EL (cell line): ENCODE measurements around the gene VLDLR.
A peak's percentile ranks its signal among the peaks of the same experiment; 100 is the strongest.

Experiments used
- DNase-seq: peaks from one replicate; pipeline ENCODE4 v3.0.0-alpha.2; 2016

The VLDLR gene

DNA sequence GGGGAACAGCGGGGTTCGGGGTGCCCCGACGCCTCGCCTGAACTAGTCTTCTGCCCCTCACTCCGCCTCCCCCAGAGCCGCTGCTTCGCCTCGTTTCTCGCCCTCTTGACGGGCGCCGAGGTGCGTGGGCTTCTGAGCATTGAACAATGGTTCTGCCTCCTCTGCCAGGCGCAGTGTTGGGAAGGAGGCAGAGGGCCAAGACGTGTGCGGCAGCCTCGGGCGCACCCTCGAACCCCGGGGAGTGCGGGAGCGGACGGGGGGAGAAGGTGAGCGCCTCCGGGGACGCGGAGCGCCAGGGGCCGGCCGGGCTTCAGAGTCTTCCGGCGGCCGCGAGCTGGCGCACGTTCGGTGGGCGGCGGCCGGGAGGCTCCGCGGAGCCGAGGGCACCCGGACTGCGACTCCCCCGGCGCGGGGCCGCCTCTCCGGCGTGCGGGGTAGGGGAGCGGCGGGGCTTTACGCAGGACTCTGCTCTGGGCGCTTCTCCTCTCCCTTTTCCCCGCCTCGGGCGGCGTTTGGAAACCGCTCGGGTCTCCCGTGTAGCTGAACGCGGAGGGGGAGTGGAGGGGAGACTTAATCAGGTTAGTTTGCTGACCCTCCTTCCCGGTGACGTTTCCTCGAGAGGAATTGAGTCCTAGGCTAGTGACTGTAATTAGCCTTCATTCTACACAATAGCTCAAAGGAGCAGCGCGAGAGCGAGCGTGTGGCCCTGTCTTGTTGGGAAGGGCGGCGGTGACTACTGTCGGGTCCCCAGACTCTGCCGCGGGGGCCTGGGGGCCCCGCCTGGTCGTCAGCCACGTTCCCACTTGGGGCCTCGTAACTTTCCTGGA lies 1.1 kb downstream of the VLDLR start:
- DNase-seq: peak; percentile 43

DNA sequence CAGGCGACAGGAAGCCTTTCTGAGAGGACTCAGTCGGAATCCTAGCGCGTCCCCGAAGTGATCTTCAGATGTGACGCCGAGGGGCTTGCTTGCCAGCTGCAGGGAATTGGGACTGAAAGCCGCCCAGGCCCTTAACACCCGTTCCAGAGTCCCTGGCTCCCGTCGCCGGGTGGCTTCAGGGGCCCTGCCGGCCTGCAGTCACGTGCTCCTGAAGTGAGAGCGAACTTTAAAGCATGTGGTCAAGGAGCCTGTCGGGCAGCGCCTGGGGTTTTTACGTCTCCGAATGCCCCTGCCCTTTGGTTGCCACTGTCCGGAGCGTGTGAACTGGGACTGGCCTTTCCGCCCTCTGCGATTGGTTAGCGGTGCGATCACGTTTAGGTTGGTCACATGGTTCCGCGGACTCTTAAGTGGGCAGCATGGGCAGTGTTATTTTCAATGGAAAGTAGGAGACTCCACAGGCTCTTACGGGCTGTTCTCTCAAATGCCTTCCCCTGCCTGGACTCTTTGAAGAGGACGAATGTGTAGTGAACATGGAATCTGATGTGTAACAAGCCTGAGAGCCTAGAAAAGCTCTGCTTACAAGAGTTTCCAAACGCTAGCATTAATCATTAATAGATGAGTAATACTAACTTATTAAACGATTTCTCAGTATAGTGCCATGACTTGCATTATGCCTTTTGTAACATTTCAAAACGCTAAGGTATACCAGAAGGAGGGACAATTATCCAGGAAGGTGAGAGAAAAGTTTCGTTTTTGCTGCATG lies 1.9 kb downstream of the VLDLR start:
- peak; percentile 59 for DNase-seq

DNA sequence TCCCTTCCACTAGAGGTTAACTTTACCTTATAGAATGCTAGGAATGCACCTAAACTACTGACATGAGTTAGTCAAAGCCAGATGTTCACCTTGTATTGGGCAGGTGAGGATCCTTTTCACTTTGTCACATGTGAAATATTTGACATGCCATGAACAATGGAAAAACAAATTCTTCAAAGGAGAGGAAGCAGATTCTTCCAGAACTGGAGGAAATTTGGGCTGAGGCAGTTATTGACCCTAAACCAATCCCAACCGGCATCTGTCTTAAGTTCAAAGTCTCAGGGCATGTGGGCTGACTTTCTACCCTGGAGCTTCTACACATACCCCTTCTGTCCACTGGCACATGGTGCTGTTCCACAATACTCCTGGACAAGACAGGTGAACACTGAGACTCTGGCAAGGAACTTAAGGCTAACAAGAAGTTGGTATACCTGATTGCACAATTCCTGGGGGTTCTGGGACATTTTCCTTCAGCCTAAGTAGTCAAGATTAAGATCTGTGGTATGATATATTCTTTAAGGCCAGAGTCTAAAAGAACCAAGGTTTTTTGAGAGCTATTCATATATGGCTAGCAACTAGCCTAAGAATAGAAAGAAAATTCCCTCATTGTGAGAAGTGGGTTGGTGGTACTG lies 2.6 kb downstream of the VLDLR start:
- DNase-seq: no peak

DNA sequence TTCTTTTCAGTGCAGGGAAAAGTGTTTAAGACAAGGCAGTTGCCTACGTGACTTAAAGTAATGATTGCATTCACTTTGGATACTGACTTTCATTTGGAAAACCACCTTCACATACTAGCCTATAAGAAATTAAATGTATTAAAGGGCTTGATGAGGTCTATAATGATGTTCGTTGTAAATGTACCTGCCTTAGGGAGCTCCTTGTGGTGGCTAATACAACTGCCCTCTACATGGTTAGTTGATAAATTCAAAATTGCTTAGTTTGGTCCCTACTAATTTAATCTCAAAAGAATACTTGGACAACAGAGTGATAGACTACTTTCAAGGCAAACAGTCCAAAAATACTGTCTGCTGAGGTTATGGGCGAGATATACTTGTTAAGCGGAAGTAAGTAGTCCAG lies 3.8 kb downstream of the VLDLR start:
- DNase-seq: no peak

- DNase-seq: no peak
These were observed 7.3 kb downstream of the VLDLR start for GRCh38 chr9:2628919-2629318.

GRCh38 chr9:2630158-2630557 lies 8.6 kb downstream of the VLDLR start:
- no peak for DNase-seq

GRCh38 chr9:2631263-2631662 lies 9.7 kb downstream of the VLDLR start:
- no peak for DNase-seq

GRCh38 chr9:2634153-2634552 lies 12.6 kb downstream of the VLDLR start:
- DNase-seq: no peak

GRCh38 chr9:2634818-2635217 lies 13.2 kb downstream of the VLDLR start:
- DNase-seq: no peak

- DNase-seq: no peak
These were observed 14.3 kb downstream of the VLDLR start for GRCh38 chr9:2635922-2636321.

GRCh38 chr9:2637390-2637789 lies 15.8 kb downstream of the VLDLR start:
- no peak for DNase-seq

- DNase-seq: no peak
These were observed 17.5 kb downstream of the VLDLR start for GRCh38 chr9:2638871-2639673.

GRCh38 chr9:2639786-2640185 lies 18.2 kb downstream of the VLDLR start:
- no peak for DNase-seq

GRCh38 chr9:2640570-2640969 lies 19.0 kb downstream of the VLDLR start:
- no peak for DNase-seq

- no peak for DNase-seq
These were observed 19.4 kb downstream of the VLDLR start for GRCh38 chr9:2641033-2641432.

GRCh38 chr9:2642068-2642467 lies 20.5 kb downstream of the VLDLR start:
- no peak for DNase-seq

DNA sequence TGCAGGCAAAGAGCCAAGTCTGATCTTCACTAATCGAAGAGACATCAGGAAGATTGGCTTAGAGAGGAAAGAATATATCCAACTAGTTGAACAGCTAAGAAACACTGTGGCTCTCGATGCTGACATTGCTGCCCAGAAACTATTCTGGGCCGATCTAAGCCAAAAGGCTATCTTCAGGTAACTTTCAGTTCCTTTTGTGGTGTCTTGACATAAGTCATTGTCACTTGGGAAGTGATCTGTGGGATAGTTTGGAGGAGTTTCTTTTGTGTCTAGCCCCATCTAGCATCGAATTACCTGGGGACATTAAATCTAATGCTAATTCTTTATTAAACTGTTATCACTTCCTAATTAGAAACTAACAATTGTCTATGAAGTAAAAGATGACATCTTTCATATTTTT lies 24.0 kb downstream of the VLDLR start:
- DNase-seq: no peak

DNA sequence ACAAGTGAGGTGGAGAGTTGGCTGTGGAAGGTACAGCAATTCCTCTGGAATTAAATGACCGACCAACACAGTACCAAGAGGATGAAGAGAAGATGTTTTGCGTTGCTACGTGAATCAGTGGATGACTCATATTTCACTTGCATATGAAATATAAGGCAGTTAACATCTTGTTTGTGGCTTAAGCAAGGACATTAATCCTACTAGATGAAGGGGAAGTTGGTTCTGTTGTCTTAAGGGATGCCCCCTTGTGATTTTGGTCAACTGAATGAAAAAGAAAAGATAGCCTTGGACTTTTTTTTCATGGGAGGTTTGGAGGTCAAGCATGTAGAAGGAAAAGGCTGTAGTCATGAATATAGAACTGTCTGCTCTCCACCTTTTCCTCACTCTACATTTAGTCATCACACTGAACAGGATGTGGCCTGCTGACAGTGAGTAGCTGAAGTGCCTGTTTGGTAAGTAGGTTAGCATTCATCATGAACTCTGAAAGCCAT lies 33.9 kb downstream of the VLDLR start:
- DNase-seq: peak; percentile 89

- no peak for DNase-seq
These were observed 35.8 kb downstream of the VLDLR start for GRCh38 chr9:2657427-2657826.

DNA sequence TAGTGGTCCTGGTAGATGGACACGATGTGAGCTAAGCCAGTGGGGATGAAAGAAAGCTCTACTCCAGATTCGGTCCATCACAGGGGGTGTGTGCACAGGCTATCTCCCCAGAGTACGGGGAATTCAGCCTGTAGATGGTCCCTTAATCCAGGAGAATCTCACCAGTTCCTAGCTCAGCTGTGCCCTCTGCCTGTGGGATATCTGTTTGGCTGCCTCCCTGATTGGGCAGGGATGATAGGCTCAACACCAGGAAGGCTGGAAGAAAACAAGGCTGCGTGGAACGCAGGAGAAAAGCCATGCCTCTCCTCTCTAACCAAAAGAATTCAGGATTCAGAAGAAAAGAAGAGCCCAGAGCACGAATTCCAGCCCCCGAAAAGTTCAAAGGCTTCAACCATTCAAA lies 40.9 kb downstream of the VLDLR start:
- no peak for DNase-seq

DNA sequence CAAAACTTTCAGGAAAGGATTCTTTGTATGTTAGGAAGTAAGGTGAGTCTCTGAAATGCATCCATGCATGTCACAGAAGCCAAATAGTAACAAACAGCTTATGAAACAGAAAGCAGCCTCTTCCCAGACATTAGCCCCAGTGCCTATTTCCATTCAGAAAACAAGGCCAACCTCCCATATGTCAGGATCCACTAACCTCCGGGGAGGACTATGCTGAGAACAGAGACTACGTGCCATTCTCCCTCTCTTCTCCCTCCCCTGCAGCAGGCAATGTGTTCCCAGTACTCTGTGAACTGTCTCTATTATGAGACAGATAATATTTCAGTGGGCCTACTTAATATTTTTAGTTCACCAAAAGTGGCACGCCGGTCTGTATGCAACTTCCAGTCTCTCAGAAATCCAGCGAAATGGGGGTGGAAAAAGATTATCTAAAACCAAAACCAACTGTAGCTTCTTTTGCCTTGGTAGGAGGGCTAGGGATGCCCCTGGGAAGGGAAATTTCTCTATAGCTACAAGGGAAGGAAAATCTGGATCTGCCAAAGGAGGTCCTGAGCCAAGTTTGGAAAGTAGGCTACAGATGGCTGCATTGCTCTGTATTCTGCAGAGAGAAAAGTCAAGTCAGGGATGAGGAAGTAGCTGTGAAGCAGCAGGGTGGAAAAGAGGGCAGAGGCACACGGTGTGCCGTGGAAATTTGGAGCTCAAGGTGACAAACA lies 42.0 kb downstream of the VLDLR start:
- no peak for DNase-seq
